HepG2 (cell line): ENCODE results near the gene YY2. TPM values are rescaled to one million over a fixed set of nuclear protein-coding genes. Genes with fewer than 3 reads are reported as not detected.

ENCODE experiments used
- CC2D1A ChIP-seq: sonication (generic); formaldehyde crosslinking; IDR thresholded peaks from 2 replicates; pipeline ENCODE4 v1.8.1; 2023; ENCODE audit warnings: mild to moderate bottlenecking, missing genetic modification reagents
- E2F1 ChIP-seq: sonication (generic); formaldehyde crosslinking; IDR thresholded peaks from 2 replicates; pipeline ENCODE4 v1.5.0; 2020; ENCODE audit warnings: missing genetic modification reagents
- GMEB2 ChIP-seq: IDR thresholded peaks from 2 replicates; pipeline ENCODE4 v1.6.1; 2016; ENCODE audit warnings: missing biosample characterization, missing genetic modification reagents, low read depth
- GPN1 ChIP-seq: sonication (generic); formaldehyde crosslinking; IDR thresholded peaks from 2 replicates; pipeline ENCODE4 v1.5.1; 2020; ENCODE audit warnings: missing genetic modification reagents, borderline replicate concordance
- HDAC1 ChIP-seq: sonication (generic); formaldehyde crosslinking; IDR thresholded peaks from 2 replicates; pipeline ENCODE4 v1.5.1; 2020; ENCODE audit warnings: mild to moderate bottlenecking, missing genetic modification reagents
- HDAC2 ChIP-seq: sonication (generic); formaldehyde crosslinking; IDR thresholded peaks from 2 replicates; pipeline ENCODE4 v1.4.0; 2020; ENCODE audit warnings: missing genetic modification reagents
- HMG20B ChIP-seq: conservative IDR thresholded peaks from 2 replicates; pipeline ENCODE4 v1.6.1; 2016; ENCODE audit warnings: missing genetic modification reagents, missing compliant biosample characterization
- IKZF1 ChIP-seq: fragments of 450-650 bp; IDR thresholded peaks from 2 replicates; pipeline ENCODE4 v1.7.1; 2016
- KAT2B ChIP-seq: fragments of 150-350 bp; IDR thresholded peaks from 2 replicates; pipeline ENCODE4 v1.6.1; 2014; ENCODE audit warnings: low read depth, low read length, borderline replicate concordance
- NCOA2 ChIP-seq: sonication (generic); formaldehyde crosslinking; IDR thresholded peaks from 2 replicates; pipeline ENCODE4 v1.8.0; 2022; ENCODE audit warnings: inconsistent platforms
- NCOA5 ChIP-seq: sonication (generic); formaldehyde crosslinking; IDR thresholded peaks from 2 replicates; pipeline ENCODE4 v1.4.0; 2020; ENCODE audit warnings: missing genetic modification reagents
- NFKBIZ ChIP-seq: IDR thresholded peaks from 2 replicates; pipeline ENCODE4 v1.6.1; 2018; ENCODE audit warnings: missing genetic modification reagents, missing compliant biosample characterization
- SALL2 ChIP-seq: sonication (generic); formaldehyde crosslinking; IDR thresholded peaks from 2 replicates; pipeline ENCODE4 v1.8.1; 2023; ENCODE audit warnings: mild to moderate bottlenecking, missing genetic modification reagents, inconsistent platforms
- ZBTB10 ChIP-seq: sonication (generic); formaldehyde crosslinking; IDR thresholded peaks from 2 replicates; pipeline ENCODE4 v1.4.0; 2020; ENCODE audit warnings: missing genetic modification reagents, borderline replicate concordance
- ZBTB3 ChIP-seq: sonication (generic); formaldehyde crosslinking; IDR thresholded peaks from 2 replicates; pipeline ENCODE4 v1.4.0; 2020; ENCODE audit warnings: low read depth, mild to moderate bottlenecking, moderate library complexity, missing genetic modification reagents, borderline replicate concordance
- ZFP36L2 ChIP-seq: sonication (generic); formaldehyde crosslinking; IDR thresholded peaks from 2 replicates; pipeline ENCODE4 v1.4.0; 2020; ENCODE audit warnings: missing genetic modification reagents
- ZNF317 ChIP-seq: sonication (generic); formaldehyde crosslinking; IDR thresholded peaks from 2 replicates; pipeline ENCODE4 v1.5.0; 2020; ENCODE audit warnings: mild to moderate bottlenecking, missing genetic modification reagents
- ZNF329 ChIP-seq: sonication (generic); formaldehyde crosslinking; IDR thresholded peaks from 2 replicates; pipeline ENCODE4 v1.9.0; 2021; ENCODE audit warnings: low read depth, mild to moderate bottlenecking, missing genetic modification reagents
- ZNF567 ChIP-seq: sonication (generic); formaldehyde crosslinking; IDR thresholded peaks from 2 replicates; pipeline ENCODE4 v1.8.1; 2023; ENCODE audit warnings: mild to moderate bottlenecking, missing genetic modification reagents, borderline replicate concordance
- ZNF572 ChIP-seq: sonication (generic); formaldehyde crosslinking; IDR thresholded peaks from 2 replicates; pipeline ENCODE4 v1.5.1; 2020; ENCODE audit warnings: mild to moderate bottlenecking, missing genetic modification reagents
- ZNF614 ChIP-seq: IDR thresholded peaks from 2 replicates; pipeline ENCODE4 v1.6.1; 2018; ENCODE audit warnings: missing biosample characterization, missing genetic modification reagents, inconsistent platforms, borderline replicate concordance
- ZNF616 ChIP-seq: sonication (generic); formaldehyde crosslinking; IDR thresholded peaks from 2 replicates; pipeline ENCODE4 v1.5.0; 2020; ENCODE audit warnings: low read depth, mild to moderate bottlenecking, missing genetic modification reagents
- ZNF749 ChIP-seq: sonication (generic); formaldehyde crosslinking; IDR thresholded peaks from 2 replicates; pipeline ENCODE4 v1.8.0; 2022; ENCODE audit warnings: mild to moderate bottlenecking, missing genetic modification reagents, moderate library complexity, borderline replicate concordance
- polyA plus RNA-seq, 8 experiments: library from polyadenylated mRNA; depleted of rRNA in 3 of 8; stranded (reverse) in 7 of 8; unstranded in 1 of 8; fragments of >200 nt; fragmentation: Illumina TruSeq in 4 of 8; extraction: Trizol in 4 of 8; gene quantifications; 2 replicates each; pipeline versions ENCODE4 v1.2.1 to v1.2.3, GENCODE V29; 2011 to 2016; ENCODE audit warnings: low read depth in 4 of 8, missing spikeins in 1 of 8, mixed read lengths in 1 of 8; ENCODE audit not compliant: insufficient read depth in 1 of 8
- total RNA-seq, 5 experiments: library from RNA; depleted of rRNA; stranded (reverse); fragments of >200 nt; fragmentation: Illumina TruSeq; extraction: Trizol; gene quantifications; 2 replicates each; pipeline ENCODE4 v1.2.3, GENCODE V29; 2016; ENCODE audit warnings: low read depth in 1 of 5

YY2 gene
- total and polyA plus RNA-seq, 2 of the 13 experiments (the other 11 are each of a cell fraction or from before 2014, with no cell fraction given), result 0.34 to 0.44 TPM

GRCh38 chrX:21839334-21840192 lies 16.2 kb upstream of the YY2 start, which contains the start of gene MBTPS2 (continued):
- peak; percentile 59; the same call in 1 of the 2 replicates for TF ChIP-seq NFKBIZ (CRISPR knock-in tag)
- TF ChIP-seq ZNF572, result no peak
- no peak for TF ChIP-seq CC2D1A (CRISPR knock-in tag)
- TF ChIP-seq KAT2B, result no peak
- TF ChIP-seq ZNF567 (CRISPR knock-in tag), result no peak
- TF ChIP-seq HDAC1 (CRISPR knock-in tag), result peak; percentile 75
- TF ChIP-seq ZFP36L2 (CRISPR knock-in tag), result no peak
- TF ChIP-seq ZBTB3 (CRISPR knock-in tag), result no peak
- TF ChIP-seq ZBTB10 (CRISPR knock-in tag), result no peak
- no peak for TF ChIP-seq GMEB2 (CRISPR knock-in tag)
- no peak; the same call in 1 of the 2 replicates for TF ChIP-seq ZNF614 (CRISPR knock-in tag)
- peak; percentile 66; the same call in 1 of the 2 replicates for TF ChIP-seq E2F1 (CRISPR knock-in tag)
- no peak for TF ChIP-seq GPN1 (CRISPR knock-in tag)
- peak; percentile 43; the same call in 1 of the 2 replicates for TF ChIP-seq HDAC2
- TF ChIP-seq ZNF317 (CRISPR knock-in tag), result peak; percentile 65; the same call in 1 of the 2 replicates
- no peak; the same call in 1 of the 2 replicates for TF ChIP-seq HMG20B (CRISPR knock-in tag)
- no peak for TF ChIP-seq ZNF616 (CRISPR knock-in tag)
- TF ChIP-seq ZNF329 (CRISPR knock-in tag), result no peak
- TF ChIP-seq NCOA2, result peak; percentile 45
- no peak for TF ChIP-seq NCOA5
- TF ChIP-seq SALL2 (CRISPR knock-in tag), result peak; percentile 74; the same call in 1 of the 2 replicates
- TF ChIP-seq ZNF749 (CRISPR knock-in tag), result peak; percentile 63; the same call in 1 of the 2 replicates
- TF ChIP-seq IKZF1, result no peak
